Stimulated activated CD4-positive, alpha-beta T cell treated with anti-CD3 and anti-CD28 coated beads, Interleukin-15, amount 100 ng/mL, for 48 hours (primary cell): Measurements from ENCODE around the gene KCNK13.

Experiments used
- DNase-seq, 2 donors: peaks; one replicate each; pipeline ENCODE4 v3.0.0-alpha.2; 2020; ENCODE audit warnings: low read depth in 2 of 2

The KCNK13 gene

GRCh38 chr14:90132821-90133570, 71.2 kb downstream of the KCNK13 start:
- DNase-seq: no peak

GRCh38 chr14:90136904-90137303, 75.1 kb downstream of the KCNK13 start:
- DNase-seq: no peak

- no peak for DNase-seq
These were observed 76.0 kb downstream of the KCNK13 start for GRCh38 chr14:90137807-90138206.

- no peak for DNase-seq
These were observed 77.4 kb downstream of the KCNK13 start for GRCh38 chr14:90139199-90139598.

- no peak for DNase-seq
These were observed 78.6 kb downstream of the KCNK13 start for GRCh38 chr14:90140298-90140955.

GRCh38 chr14:90140956-90141316, 79.1 kb downstream of the KCNK13 start:
- no peak for DNase-seq

- no peak for DNase-seq
These were observed 91.6 kb downstream of the KCNK13 start for GRCh38 chr14:90153429-90153828.

GRCh38 chr14:90154110-90154509, 92.3 kb downstream of the KCNK13 start:
- DNase-seq: no peak

- DNase-seq: no peak
These were observed 97.4 kb downstream of the KCNK13 start for GRCh38 chr14:90159146-90159545.

- no peak for DNase-seq
These were observed 97.9 kb downstream of the KCNK13 start for GRCh38 chr14:90159688-90160087.

- DNase-seq: no peak
These were observed 99.3 kb downstream of the KCNK13 start for GRCh38 chr14:90161129-90161528.

GRCh38 chr14:90168425-90169105, 106.8 kb downstream of the KCNK13 start:
- DNase-seq: no peak

GRCh38 chr14:90175631-90176030, 113.8 kb downstream of the KCNK13 start:
- DNase-seq: no peak

GRCh38 chr14:90177539-90178189, 115.9 kb downstream of the KCNK13 start:
- no peak for DNase-seq

- DNase-seq: no peak
These were observed 117.6 kb downstream of the KCNK13 start for GRCh38 chr14:90179357-90179756.

- no peak for DNase-seq
These were observed 118.3 kb downstream of the KCNK13 start for GRCh38 chr14:90179809-90180779.

- DNase-seq: no peak
These were observed 122.3 kb downstream of the KCNK13 start for GRCh38 chr14:90184094-90184493.

- no peak for DNase-seq
These were observed 122.9 kb downstream of the KCNK13 start for GRCh38 chr14:90184571-90185266.

- DNase-seq: no peak
These were observed 126.8 kb downstream of the KCNK13 start for GRCh38 chr14:90188588-90188987.

- DNase-seq: no peak
These were observed 129.4 kb downstream of the KCNK13 start for GRCh38 chr14:90191154-90191553.

- DNase-seq: no peak
These were observed 129.8 kb downstream of the KCNK13 start for GRCh38 chr14:90191585-90191984.
